ENCODE data around the gene PACRG. TPM values are rescaled to one million over a fixed set of nuclear protein-coding genes. Genes with fewer than 3 reads are reported as not detected.

Gene PACRG
- total RNA-seq, 1 experiment from 2014 or later = not detected

GRCh38 chr6:163302747-163303146 lies 575.0 kb downstream of the PACRG start:
- H3K9me3 ChIP-seq = no peaks in the 10 kb centered on the region
- POLR2A ChIA-PET = no interaction called here
- no peak overlapping the region for H3K4me3 ChIP-seq (ENCODE audit: low read depth, low read length)
- Mint-ChIP-seq H3K27me3 (ENCODE audit: insufficient read depth, unreplicated experiment) (no peaks in the 10 kb centered on the region), H3K4me3 (ENCODE audit: unreplicated experiment) (no peak overlapping the region), H3K9me3 (ENCODE audit: unreplicated experiment) (no peaks in the 10 kb centered on the region), H3K36me3 (ENCODE audit: insufficient read depth, unreplicated experiment) (no peaks in the 10 kb centered on the region), H3K27ac (ENCODE audit: unreplicated experiment) (no peak overlapping the region), H3K4me1 (ENCODE audit: low read depth, unreplicated experiment) (peaks cover 3% of the 10 kb centered on the region)
- H3K36me3 ChIP-seq (ENCODE audit: control insufficient read depth, insufficient read depth, low read length) = no peaks in the 10 kb centered on the region
- intact Hi-C loops (cut with micrococcal nuclease; ENCODE audit: unreplicated experiment) = no loop called here
- no peaks in the 10 kb centered on the region for H3K27me3 ChIP-seq (replicated peaks; ENCODE audit: control insufficient read depth, insufficient read depth, low read length)
- no peak for DNase-seq
- TF ChIP-seq, protein P1, sequence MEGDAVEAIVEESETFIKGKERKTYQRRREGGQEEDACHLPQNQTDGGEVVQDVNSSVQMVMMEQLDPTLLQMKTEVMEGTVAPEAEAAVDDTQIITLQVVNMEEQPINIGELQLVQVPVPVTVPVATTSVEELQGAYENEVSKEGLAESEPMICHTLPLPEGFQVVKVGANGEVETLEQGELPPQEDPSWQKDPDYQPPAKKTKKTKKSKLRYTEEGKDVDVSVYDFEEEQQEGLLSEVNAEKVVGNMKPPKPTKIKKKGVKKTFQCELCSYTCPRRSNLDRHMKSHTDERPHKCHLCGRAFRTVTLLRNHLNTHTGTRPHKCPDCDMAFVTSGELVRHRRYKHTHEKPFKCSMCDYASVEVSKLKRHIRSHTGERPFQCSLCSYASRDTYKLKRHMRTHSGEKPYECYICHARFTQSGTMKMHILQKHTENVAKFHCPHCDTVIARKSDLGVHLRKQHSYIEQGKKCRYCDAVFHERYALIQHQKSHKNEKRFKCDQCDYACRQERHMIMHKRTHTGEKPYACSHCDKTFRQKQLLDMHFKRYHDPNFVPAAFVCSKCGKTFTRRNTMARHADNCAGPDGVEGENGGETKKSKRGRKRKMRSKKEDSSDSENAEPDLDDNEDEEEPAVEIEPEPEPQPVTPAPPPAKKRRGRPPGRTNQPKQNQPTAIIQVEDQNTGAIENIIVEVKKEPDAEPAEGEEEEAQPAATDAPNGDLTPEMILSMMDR (IDR thresholded peaks at IDR 0.05; ENCODE audit: insufficient read depth in 1 of 2, low read depth in 1 of 2, low read length in 1 of 2, severe bottlenecking in 1 of 2, unreplicated experiment in 1 of 2) = no peak
- CTCF ChIA-PET = no interaction called here
- no TSS peak for BruUV-seq (replicated peaks)
- H3K4me1 ChIP-seq = no peaks in the 10 kb centered on the region

- Histone ChIP-seq H3K4me3 (ENCODE audit: low read depth, low read length) (no peak overlapping the region), H3K36me3 (ENCODE audit: control insufficient read depth, insufficient read depth, low read length) (no peaks in the 10 kb centered on the region), H3K27me3 (replicated peaks; ENCODE audit: control insufficient read depth, insufficient read depth, low read length) (no peaks in the 10 kb centered on the region), H3K4me1 (no peaks in the 10 kb centered on the region), H3K9me3 (no peaks in the 10 kb centered on the region)
- TF ChIP-seq, protein P1 (IDR thresholded peaks at IDR 0.05; ENCODE audit: insufficient read depth in 1 of 2, low read depth in 1 of 2, low read length in 1 of 2, severe bottlenecking in 1 of 2, unreplicated experiment in 1 of 2) = no peak
- intact Hi-C loops (cut with micrococcal nuclease; ENCODE audit: unreplicated experiment) = no loop called here
- Mint-ChIP-seq H3K36me3 (ENCODE audit: insufficient read depth, unreplicated experiment) (no peaks in the 10 kb centered on the region), H3K27me3 (ENCODE audit: insufficient read depth, unreplicated experiment) (no peaks in the 10 kb centered on the region), H3K9me3 (ENCODE audit: unreplicated experiment) (no peaks in the 10 kb centered on the region), H3K4me3 (ENCODE audit: unreplicated experiment) (no peak overlapping the region), H3K27ac (ENCODE audit: unreplicated experiment) (no peak overlapping the region), H3K4me1 (ENCODE audit: low read depth, unreplicated experiment) (no peaks in the 10 kb centered on the region)
- BruUV-seq (replicated peaks) = no TSS peak
- ChIA-PET POLR2A (no interaction called here), CTCF (no interaction called here)
- no peak for DNase-seq
These were observed 578.2 kb downstream of the PACRG start for GRCh38 chr6:163306000-163306399.

DNA sequence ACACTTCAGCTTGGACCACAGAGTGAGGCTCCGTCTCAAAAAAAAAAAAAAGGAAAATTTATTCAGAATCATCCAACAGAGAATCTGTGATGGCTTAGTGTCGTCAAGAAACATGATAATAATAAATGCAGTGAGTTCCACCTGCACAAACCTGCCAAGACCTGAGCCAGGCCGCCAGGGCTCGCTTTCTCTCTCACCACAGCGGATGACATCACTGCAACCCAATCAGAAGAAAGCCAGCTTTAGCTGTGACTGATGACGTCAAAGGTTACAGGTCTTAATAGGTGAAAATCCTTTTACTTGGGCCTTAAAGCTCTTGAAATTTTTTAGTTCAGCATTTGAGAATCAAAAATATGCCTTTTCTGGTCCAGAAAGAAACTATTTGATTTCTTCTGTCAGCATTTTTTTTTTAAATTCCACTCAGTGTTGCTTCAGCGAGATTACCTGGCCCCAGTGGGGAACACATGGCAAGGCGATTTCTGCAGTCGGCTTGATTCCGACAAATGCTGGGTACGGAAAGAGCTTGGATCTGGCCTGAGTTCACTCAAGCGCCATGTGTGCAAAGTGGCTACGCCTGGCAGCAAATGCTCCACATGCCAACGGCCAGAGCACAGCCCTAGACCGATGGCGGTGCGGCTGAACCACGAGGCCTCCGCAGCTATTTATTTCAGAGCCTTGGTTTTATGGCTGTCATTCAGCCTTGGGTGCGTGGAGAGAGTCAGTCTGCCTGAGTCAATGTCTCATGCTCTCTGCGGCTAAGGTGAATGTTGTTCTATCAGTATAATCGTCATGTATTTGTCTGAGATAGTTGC lies 581.1 kb downstream of the PACRG start:
- POLR2A ChIA-PET = no interaction called here
- H3K9me3 ChIP-seq = no peaks in the 10 kb centered on the region
- no peaks in the 10 kb centered on the region for H3K4me1 ChIP-seq
- no peak overlapping the region for H3K4me3 ChIP-seq (ENCODE audit: low read depth, low read length)
- CTCF ChIA-PET = no interaction called here
- no TSS peak for BruUV-seq (replicated peaks)
- H3K4me3 Mint-ChIP-seq (ENCODE audit: unreplicated experiment) = no peak overlapping the region
- H3K27me3 ChIP-seq (replicated peaks; ENCODE audit: control insufficient read depth, insufficient read depth, low read length) = no peaks in the 10 kb centered on the region
- peaks cover 12% of the 10 kb centered on the region for H3K4me1 Mint-ChIP-seq (ENCODE audit: low read depth, unreplicated experiment)
- DNase-seq = no peak
- H3K36me3 Mint-ChIP-seq (ENCODE audit: insufficient read depth, unreplicated experiment) = no peaks in the 10 kb centered on the region
- peaks cover 3% of the 10 kb centered on the region for H3K27me3 Mint-ChIP-seq (ENCODE audit: insufficient read depth, unreplicated experiment)
- no peaks in the 10 kb centered on the region for H3K36me3 ChIP-seq (ENCODE audit: control insufficient read depth, insufficient read depth, low read length)
- intact Hi-C loops (cut with micrococcal nuclease; ENCODE audit: unreplicated experiment) = no loop called here
- no peak overlapping the region for H3K27ac Mint-ChIP-seq (ENCODE audit: unreplicated experiment)
- no peaks in the 10 kb centered on the region for H3K9me3 Mint-ChIP-seq (ENCODE audit: unreplicated experiment)
- TF ChIP-seq, protein P1 (IDR thresholded peaks at IDR 0.05; ENCODE audit: insufficient read depth in 1 of 2, low read depth in 1 of 2, low read length in 1 of 2, severe bottlenecking in 1 of 2, unreplicated experiment in 1 of 2) = no peak

All from Caco-2 (cell line).